Measurements from ENCODE around the gene RNF157. TPM values are rescaled to one million over a fixed set of nuclear protein-coding genes. Genes with fewer than 3 reads are reported as not detected.
A peak's percentile ranks its signal among the peaks of the same experiment; 100 is the strongest.

The RNF157 gene
- total and polyA plus RNA-seq, 2 of the 13 experiments (the other 11 are each of a cell fraction or from before 2014, with no cell fraction given) = 0.44 to 1.5 TPM

DNA sequence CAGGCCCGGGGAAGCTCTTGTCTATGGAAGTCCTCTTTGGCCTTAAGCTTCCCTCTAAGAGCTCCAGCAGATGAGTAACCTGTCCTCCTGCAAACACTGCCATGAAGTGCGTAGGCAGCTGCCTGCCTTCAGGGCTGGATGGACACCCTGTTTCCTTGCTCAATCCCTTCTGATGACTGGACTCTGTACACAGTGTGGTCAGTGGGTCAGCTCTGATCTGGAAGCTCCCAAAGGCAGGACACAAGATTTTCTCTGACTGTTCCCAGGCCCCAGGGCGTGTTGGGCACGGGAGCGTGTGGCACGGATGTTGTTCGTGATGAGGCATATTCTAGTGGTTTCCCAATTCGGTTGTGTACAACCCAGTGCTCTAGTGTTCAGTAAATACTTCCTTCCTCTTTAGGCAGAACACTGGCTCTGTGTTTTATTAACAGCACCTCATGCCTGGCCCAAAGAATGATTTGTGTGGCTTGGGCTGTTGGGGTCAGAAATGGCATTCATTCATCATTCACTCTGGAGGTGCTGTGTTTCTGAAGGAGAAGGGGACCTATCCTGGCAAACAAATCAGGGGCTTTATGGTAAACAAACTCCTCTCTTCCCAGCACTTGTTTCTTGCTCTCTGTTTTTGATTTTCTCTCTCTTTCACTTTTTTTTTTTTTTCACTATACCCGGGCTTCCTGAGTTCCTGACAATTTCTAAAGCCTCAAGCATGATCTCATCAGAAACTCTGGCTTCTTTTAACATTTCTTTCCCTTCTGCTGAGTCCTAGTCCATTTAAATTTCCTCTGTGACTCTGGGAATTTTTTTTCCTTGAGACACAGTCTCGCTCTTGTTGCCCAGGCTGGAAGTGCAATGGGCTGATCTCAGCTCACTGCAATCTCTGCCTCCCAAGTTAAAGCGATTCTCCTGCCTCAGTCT lies 12.0 kb upstream of the RNF157 start (continued):
- no peak for TF ChIP-seq KLF13 (CRISPR knock-in tag; IDR thresholded peaks at IDR 0.05)

DNA sequence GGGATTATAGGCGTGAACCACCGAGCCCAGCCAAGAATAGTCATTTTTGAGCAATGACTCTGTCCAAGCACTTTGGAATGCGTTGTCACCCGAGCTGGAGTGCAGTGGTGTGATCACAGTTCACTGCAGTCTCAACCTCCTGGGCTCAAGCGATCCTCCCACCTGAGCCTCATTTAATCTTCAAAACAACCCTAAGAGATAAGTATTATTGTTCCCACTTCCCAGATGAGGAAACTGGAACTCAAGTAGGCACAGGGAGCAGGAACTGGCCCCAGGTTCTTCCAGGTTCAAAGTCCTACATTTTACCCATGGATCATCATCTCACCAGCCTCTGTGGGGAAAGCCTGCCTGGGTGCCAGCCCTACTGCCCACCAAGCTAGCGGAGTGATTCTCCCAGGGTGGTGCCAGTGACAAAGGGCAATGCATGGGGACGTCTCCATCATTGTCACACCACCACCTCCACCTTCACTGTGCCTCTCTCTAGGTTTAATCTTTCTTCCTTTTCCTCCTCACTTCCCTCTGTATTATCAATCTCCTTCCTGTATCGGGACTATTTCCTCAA lies 11.3 kb upstream of the RNF157 start:
- peak overlapping the region; percentile 93 for H3K4me2 ChIP-seq (ENCODE audit: low read depth, low read length)
- H4K20me1 ChIP-seq (ENCODE audit: insufficient read depth, low read length) = no peaks in the 10 kb centered on the region
- peak overlapping the region; percentile 63 for H3K27ac ChIP-seq (ENCODE audit: extremely low read length, insufficient read depth, low read length)
- ATAC-seq (peak; percentile 36), FAIRE-seq (no peak), DNase-seq (ENCODE audit: low spot score) (peak; percentile 56)
- no peaks in the 10 kb centered on the region for H3K79me2 ChIP-seq (ENCODE audit: insufficient read depth, low read length)
- no peaks in the 10 kb centered on the region for H3K36me3 ChIP-seq (replicated peaks in 1 of 2; ENCODE audit: control insufficient read depth in 1 of 2, insufficient read depth in 2 of 2, low read length in 2 of 2)
- peak overlapping the region; percentile 59 for H3K9ac ChIP-seq (ENCODE audit: insufficient read depth, low read depth, low read length)
- in situ Hi-C loops (cut with HindIII; ENCODE audit: extremely low pct_ligation_motif_present, low pct_unique_long_range_greater_than_20kb) = no loop called here
- H3K4me3 ChIP-seq (replicated peaks in 1 of 3; ENCODE audit: insufficient read depth in 1 of 3, low read depth in 2 of 3, low read length in 3 of 3) = peak overlapping the region; percentile 7 to 63 (median 11); a peak in 5 of 6 replicates
- H3K4me1 ChIP-seq (ENCODE audit: insufficient read depth, low read length) = peaks cover 83% of the 10 kb centered on the region
- intact Hi-C loops (cut with micrococcal nuclease; ENCODE audit: unreplicated experiment) = no loop called here
- BruUV-seq (replicated peaks) = no TSS peak
- H3K27me3 ChIP-seq (ENCODE audit: control insufficient read depth in 1 of 2, insufficient read depth in 2 of 2, low read length in 2 of 2) = no peaks in the 10 kb centered on the region
- POLR2A ChIA-PET = interaction anchor here (0.6 to 7.6 kb wide), 17 partner anchors 8 to 472 kb away, joined by 3 to 51 read pairs (median 3); partner anchors contain the start of genes FBF1, RNF157 and UBALD2
- H2AFZ ChIP-seq (ENCODE audit: low read length) = peak overlapping the region; percentile 10
- CTCF ChIA-PET (ENCODE audit: low intra/inter-chr PET ratio, low total read pairs) = no interaction called here
- H3K9me3 ChIP-seq (ENCODE audit: low read length) = no peaks in the 10 kb centered on the region
- 1% methylated on average over 8 of the region's 8 CpGs for WGBS (ENCODE audit: low lambda C conversion rate)
- TF ChIP-seq, protein P1, sequence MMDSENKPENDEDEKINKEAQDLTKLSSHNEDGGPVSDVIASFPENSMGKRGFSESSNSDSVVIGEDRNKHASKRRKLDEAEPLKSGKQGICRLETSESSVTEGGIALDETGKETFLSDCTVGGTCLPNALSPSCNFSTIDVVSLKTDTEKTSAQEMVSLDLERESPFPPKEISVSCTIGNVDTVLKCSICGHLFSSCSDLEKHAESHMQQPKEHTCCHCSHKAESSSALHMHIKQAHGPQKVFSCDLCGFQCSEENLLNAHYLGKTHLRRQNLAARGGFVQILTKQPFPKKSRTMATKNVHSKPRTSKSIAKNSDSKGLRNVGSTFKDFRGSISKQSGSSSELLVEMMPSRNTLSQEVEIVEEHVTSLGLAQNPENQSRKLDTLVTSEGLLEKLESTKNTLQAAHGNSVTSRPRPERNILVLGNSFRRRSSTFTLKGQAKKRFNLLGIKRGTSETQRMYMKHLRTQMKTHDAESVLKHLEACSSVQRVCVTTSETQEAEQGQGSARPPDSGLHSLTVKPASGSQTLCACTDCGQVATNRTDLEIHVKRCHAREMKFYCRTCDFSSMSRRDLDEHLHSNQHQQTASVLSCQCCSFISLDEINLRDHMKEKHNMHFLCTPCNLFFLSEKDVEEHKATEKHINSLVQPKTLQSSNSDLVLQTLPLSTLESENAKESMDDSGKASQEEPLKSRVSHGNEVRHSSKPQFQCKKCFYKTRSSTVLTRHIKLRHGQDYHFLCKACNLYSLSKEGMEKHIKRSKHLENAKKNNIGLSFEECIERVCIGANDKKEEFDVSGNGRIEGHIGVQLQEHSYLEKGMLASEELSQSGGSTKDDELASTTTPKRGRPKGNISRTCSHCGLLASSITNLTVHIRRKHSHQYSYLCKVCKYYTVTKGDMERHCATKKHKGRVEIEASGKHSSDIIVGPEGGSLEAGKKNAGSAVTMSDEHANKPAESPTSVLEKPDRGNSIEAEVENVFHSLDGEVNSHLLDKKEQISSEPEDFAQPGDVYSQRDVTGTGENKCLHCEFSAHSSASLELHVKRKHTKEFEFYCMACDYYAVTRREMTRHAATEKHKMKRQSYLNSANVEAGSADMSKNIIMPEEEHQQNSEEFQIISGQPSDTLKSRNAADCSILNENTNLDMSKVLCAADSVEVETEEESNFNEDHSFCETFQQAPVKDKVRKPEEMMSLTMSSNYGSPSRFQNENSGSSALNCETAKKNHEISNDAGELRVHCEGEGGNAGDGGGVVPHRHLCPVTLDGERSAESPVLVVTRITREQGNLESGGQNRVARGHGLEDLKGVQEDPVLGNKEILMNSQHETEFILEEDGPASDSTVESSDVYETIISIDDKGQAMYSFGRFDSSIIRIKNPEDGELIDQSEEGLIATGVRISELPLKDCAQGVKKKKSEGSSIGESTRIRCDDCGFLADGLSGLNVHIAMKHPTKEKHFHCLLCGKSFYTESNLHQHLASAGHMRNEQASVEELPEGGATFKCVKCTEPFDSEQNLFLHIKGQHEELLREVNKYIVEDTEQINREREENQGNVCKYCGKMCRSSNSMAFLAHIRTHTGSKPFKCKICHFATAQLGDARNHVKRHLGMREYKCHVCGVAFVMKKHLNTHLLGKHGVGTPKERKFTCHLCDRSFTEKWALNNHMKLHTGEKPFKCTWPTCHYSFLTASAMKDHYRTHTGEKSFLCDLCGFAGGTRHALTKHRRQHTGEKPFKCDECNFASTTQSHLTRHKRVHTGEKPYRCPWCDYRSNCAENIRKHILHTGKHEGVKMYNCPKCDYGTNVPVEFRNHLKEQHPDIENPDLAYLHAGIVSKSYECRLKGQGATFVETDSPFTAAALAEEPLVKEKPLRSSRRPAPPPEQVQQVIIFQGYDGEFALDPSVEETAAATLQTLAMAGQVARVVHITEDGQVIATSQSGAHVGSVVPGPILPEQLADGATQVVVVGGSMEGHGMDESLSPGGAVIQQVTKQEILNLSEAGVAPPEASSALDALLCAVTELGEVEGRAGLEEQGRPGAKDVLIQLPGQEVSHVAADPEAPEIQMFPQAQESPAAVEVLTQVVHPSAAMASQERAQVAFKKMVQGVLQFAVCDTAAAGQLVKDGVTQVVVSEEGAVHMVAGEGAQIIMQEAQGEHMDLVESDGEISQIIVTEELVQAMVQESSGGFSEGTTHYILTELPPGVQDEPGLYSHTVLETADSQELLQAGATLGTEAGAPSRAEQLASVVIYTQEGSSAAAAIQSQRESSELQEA (CRISPR knock-in tag; IDR thresholded peaks at IDR 0.05; ENCODE audit: not compliant biosample characterization) = peak; percentile 59
- TF ChIP-seq ZNF263 (CRISPR knock-in tag; IDR thresholded peaks at IDR 0.05) (peak; percentile 55), ZSCAN9 (CRISPR knock-in tag; IDR thresholded peaks at IDR 0.05; ENCODE audit: borderline replicate concordance) (peak; percentile 76; the same call in 1 of the 2 replicates), KDM5B (CRISPR knock-in tag; IDR thresholded peaks at IDR 0.05; ENCODE audit: borderline replicate concordance) (peak; percentile 69; the same call in 1 of the 2 replicates), KLF11 (CRISPR knock-in tag; IDR thresholded peaks at IDR 0.05) (no peak)
- TF ChIP-seq, protein P2, sequence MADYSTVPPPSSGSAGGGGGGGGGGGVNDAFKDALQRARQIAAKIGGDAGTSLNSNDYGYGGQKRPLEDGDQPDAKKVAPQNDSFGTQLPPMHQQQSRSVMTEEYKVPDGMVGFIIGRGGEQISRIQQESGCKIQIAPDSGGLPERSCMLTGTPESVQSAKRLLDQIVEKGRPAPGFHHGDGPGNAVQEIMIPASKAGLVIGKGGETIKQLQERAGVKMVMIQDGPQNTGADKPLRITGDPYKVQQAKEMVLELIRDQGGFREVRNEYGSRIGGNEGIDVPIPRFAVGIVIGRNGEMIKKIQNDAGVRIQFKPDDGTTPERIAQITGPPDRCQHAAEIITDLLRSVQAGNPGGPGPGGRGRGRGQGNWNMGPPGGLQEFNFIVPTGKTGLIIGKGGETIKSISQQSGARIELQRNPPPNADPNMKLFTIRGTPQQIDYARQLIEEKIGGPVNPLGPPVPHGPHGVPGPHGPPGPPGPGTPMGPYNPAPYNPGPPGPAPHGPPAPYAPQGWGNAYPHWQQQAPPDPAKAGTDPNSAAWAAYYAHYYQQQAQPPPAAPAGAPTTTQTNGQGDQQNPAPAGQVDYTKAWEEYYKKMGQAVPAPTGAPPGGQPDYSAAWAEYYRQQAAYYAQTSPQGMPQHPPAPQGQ (CRISPR knock-in tag; IDR thresholded peaks at IDR 0.05; ENCODE audit: borderline replicate concordance) = peak; percentile 74; the same call in 1 of the 2 replicates
- TF ChIP-seq, protein P3, sequence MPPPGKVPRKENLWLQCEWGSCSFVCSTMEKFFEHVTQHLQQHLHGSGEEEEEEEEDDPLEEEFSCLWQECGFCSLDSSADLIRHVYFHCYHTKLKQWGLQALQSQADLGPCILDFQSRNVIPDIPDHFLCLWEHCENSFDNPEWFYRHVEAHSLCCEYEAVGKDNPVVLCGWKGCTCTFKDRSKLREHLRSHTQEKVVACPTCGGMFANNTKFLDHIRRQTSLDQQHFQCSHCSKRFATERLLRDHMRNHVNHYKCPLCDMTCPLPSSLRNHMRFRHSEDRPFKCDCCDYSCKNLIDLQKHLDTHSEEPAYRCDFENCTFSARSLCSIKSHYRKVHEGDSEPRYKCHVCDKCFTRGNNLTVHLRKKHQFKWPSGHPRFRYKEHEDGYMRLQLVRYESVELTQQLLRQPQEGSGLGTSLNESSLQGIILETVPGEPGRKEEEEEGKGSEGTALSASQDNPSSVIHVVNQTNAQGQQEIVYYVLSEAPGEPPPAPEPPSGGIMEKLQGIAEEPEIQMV (CRISPR knock-in tag; IDR thresholded peaks at IDR 0.05; ENCODE audit: low read depth) = no peak
